ENCODE measurements around the gene ABAT.
A peak's percentile ranks its signal among the peaks of the same experiment; 100 is the strongest.
"Not testable (repeated sequence)": the region's sequence is repeated elsewhere in the genome, so short reads cannot be mapped to it uniquely, and the experiment has no call there.

ABAT gene

DNA sequence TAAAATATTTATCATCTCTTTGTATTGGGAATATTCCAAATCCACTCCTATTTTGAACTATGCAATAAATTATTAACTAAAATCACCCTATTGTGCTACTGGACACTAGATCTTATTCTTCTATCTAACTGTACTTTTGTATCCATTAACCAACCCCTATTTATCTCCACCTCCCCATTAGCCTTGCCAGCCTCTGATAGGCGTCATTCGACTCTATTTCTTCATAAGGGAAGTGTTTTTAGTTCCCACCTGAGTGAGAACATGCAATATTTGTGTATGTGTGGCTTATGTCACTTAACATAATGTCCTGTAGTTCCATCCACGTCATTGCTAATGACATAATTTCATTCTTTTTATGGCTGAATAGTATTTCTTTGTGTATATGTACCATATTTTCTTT lies 99.1 kb downstream of the ABAT start:
- Histone ChIP-seq H3K4me3 (ENCODE audit: low read depth in 1 of 2, low read length in 2 of 2) (no peak overlapping the region), H3K9ac (ENCODE audit: low read depth in 1 of 2, low read length in 2 of 2) (no peak overlapping the region), H3K4me1 (ENCODE audit: control insufficient read depth in 1 of 2, insufficient read depth in 2 of 2, low read length in 2 of 2) (peaks cover 5 to 12% of the 10 kb centered on the region in 2 donors), H3K9me3 (ENCODE audit: control insufficient read depth in 1 of 2, low read length in 2 of 2) (no peaks in the 10 kb centered on the region), H3K27ac (ENCODE audit: low read depth, low read length) (no peak overlapping the region), H3K36me3 (ENCODE audit: control insufficient read depth in 1 of 2, insufficient read depth in 2 of 2, low read length in 2 of 2) (peaks cover 27 to 43% of the 10 kb centered on the region in 2 donors), H3K27me3 (ENCODE audit: control insufficient read depth in 1 of 2, insufficient read depth in 2 of 2, low read length in 2 of 2) (no peaks in the 10 kb centered on the region)

GRCh38 chr16:8774208-8774607 lies 99.8 kb downstream of the ABAT start:
- H3K9ac ChIP-seq (ENCODE audit: low read depth in 1 of 2, low read length in 2 of 2) = no peak overlapping the region
- H3K4me3 ChIP-seq (ENCODE audit: low read depth in 1 of 2, low read length in 2 of 2) = no peak overlapping the region
- peaks cover 27 to 40% of the 10 kb centered on the region in 2 donors for H3K36me3 ChIP-seq (ENCODE audit: control insufficient read depth in 1 of 2, insufficient read depth in 2 of 2, low read length in 2 of 2)
- peaks cover 5 to 12% of the 10 kb centered on the region in 2 donors for H3K4me1 ChIP-seq (ENCODE audit: control insufficient read depth in 1 of 2, insufficient read depth in 2 of 2, low read length in 2 of 2)
- H3K9me3 ChIP-seq (ENCODE audit: control insufficient read depth in 1 of 2, low read length in 2 of 2) = no peaks in the 10 kb centered on the region
- H3K27me3 ChIP-seq (ENCODE audit: control insufficient read depth in 1 of 2, insufficient read depth in 2 of 2, low read length in 2 of 2) = no peaks in the 10 kb centered on the region
- no peak overlapping the region for H3K27ac ChIP-seq (ENCODE audit: low read depth, low read length)

DNA sequence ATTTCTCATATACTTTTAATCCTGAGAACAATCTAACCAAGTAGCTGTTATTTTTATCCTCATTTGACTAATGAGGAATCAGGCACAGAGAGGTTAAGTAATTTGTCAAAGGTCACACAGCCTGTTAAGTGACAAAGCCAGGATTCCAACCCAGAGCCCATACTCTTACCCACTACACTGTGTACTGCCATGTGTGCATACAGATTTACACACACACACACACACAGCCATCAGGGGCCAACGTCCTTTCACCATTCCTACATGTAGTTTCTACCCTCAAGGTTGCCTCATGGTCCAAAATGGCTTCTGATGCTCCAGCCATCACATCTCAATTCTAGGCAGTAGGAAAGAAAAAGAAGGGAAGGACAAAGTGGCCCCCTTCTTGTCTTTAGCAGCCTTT lies 100.9 kb downstream of the ABAT start:
- Histone ChIP-seq H3K27me3 (ENCODE audit: control insufficient read depth in 1 of 2, insufficient read depth in 2 of 2, low read length in 2 of 2) (no peaks in the 10 kb centered on the region), H3K36me3 (ENCODE audit: control insufficient read depth in 1 of 2, insufficient read depth in 2 of 2, low read length in 2 of 2) (peaks cover 32 to 49% of the 10 kb centered on the region in 2 donors), H3K4me1 (ENCODE audit: control insufficient read depth in 1 of 2, insufficient read depth in 2 of 2, low read length in 2 of 2) (peaks cover 5 to 12% of the 10 kb centered on the region in 2 donors), H3K27ac (ENCODE audit: low read depth, low read length) (no peak overlapping the region), H3K4me3 (ENCODE audit: low read depth in 1 of 2, low read length in 2 of 2) (no peak overlapping the region), H3K9ac (ENCODE audit: low read depth in 1 of 2, low read length in 2 of 2) (no peak overlapping the region), H3K9me3 (ENCODE audit: control insufficient read depth in 1 of 2, low read length in 2 of 2) (no peaks in the 10 kb centered on the region)

DNA sequence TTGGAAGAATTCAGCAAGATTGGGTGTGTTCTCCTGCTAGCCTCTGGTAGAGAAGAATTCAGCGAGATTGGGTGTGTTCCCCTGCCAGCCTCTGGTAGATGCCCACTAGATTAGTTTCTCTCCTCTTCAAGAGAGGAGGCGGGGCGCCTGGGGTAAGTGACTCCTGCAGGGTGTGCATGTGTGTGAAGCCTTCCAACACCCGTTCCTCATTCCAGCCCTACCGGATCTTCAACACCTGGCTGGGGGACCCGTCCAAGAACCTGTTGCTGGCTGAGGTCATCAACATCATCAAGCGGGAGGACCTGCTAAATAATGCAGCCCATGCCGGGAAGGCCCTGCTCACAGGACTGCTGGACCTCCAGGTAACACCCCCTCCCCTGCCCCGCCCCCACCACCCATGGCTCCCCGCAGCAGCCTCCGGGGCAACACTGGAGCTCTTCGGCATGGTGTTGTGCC lies 101.7 kb downstream of the ABAT start:
- H3K27ac ChIP-seq (ENCODE audit: low read depth, low read length) = no peak overlapping the region
- H3K4me1 ChIP-seq (ENCODE audit: control insufficient read depth in 1 of 2, insufficient read depth in 2 of 2, low read length in 2 of 2) = peaks cover 5 to 12% of the 10 kb centered on the region in 2 donors
- no peaks in the 10 kb centered on the region for H3K9me3 ChIP-seq (ENCODE audit: control insufficient read depth in 1 of 2, low read length in 2 of 2)
- peaks cover 32 to 55% of the 10 kb centered on the region in 2 donors for H3K36me3 ChIP-seq (ENCODE audit: control insufficient read depth in 1 of 2, insufficient read depth in 2 of 2, low read length in 2 of 2)
- H3K4me3 ChIP-seq (ENCODE audit: low read depth in 1 of 2, low read length in 2 of 2) = no peak overlapping the region
- no peaks in the 10 kb centered on the region for H3K27me3 ChIP-seq (ENCODE audit: control insufficient read depth in 1 of 2, insufficient read depth in 2 of 2, low read length in 2 of 2)
- H3K9ac ChIP-seq (ENCODE audit: low read depth in 1 of 2, low read length in 2 of 2) = no peak overlapping the region

- Histone ChIP-seq H3K9ac (ENCODE audit: low read depth in 1 of 2, low read length in 2 of 2) (no peak overlapping the region), H3K9me3 (ENCODE audit: control insufficient read depth in 1 of 2, low read length in 2 of 2) (no peaks in the 10 kb centered on the region), H3K27me3 (ENCODE audit: control insufficient read depth in 1 of 2, insufficient read depth in 2 of 2, low read length in 2 of 2) (no peaks in the 10 kb centered on the region), H3K36me3 (ENCODE audit: control insufficient read depth in 1 of 2, insufficient read depth in 2 of 2, low read length in 2 of 2) (peaks cover 35 to 51% of the 10 kb centered on the region in 2 donors), H3K27ac (ENCODE audit: low read depth, low read length) (no peak overlapping the region), H3K4me3 (ENCODE audit: low read depth in 1 of 2, low read length in 2 of 2) (no peak overlapping the region), H3K4me1 (ENCODE audit: control insufficient read depth in 1 of 2, insufficient read depth in 2 of 2, low read length in 2 of 2) (peaks cover 5 to 12% of the 10 kb centered on the region in 2 donors)
Measured at GRCh38 chr16:8777217-8777616, 102.8 kb downstream of the ABAT start.

GRCh38 chr16:8781797-8782196 lies 107.4 kb downstream of the ABAT start:
- no peak overlapping the region for H3K4me3 ChIP-seq (ENCODE audit: low read depth in 1 of 2, low read length in 2 of 2)
- no peak overlapping the region for H3K27ac ChIP-seq (ENCODE audit: low read depth, low read length)
- no peaks in the 10 kb centered on the region for H3K27me3 ChIP-seq (ENCODE audit: control insufficient read depth in 1 of 2, insufficient read depth in 2 of 2, low read length in 2 of 2)
- H3K9ac ChIP-seq (ENCODE audit: low read depth in 1 of 2, low read length in 2 of 2) = no peak overlapping the region
- H3K9me3 ChIP-seq (ENCODE audit: control insufficient read depth in 1 of 2, low read length in 2 of 2) = no peaks in the 10 kb centered on the region
- peaks cover 25 to 37% of the 10 kb centered on the region in 2 donors for H3K36me3 ChIP-seq (ENCODE audit: control insufficient read depth in 1 of 2, insufficient read depth in 2 of 2, low read length in 2 of 2)
- no peaks in the 10 kb centered on the region for H3K4me1 ChIP-seq (ENCODE audit: control insufficient read depth in 1 of 2, insufficient read depth in 2 of 2, low read length in 2 of 2)

DNA sequence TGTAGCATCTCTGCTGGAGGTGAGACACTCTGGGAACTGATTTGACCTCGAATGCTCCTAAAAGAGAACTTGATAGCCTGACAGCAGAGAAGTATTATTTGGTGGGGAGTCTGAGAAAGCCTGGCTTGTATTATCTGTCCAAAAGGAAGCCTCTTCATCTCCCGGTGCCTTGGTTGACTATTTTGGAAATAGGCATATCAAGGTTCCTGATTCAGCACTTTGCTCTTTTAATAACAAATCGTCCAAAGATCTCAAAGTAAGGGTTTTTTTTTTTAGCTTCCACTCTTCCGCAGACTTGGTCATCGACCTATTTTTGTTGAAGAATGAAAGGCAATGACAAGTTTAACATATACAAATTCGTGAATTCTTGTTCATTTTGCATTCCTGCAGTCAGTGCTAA lies 108.3 kb downstream of the ABAT start:
- no peak overlapping the region for H3K4me3 ChIP-seq (ENCODE audit: low read depth in 1 of 2, low read length in 2 of 2)
- H3K9ac ChIP-seq (ENCODE audit: low read depth in 1 of 2, low read length in 2 of 2) = no peak overlapping the region
- H3K27ac ChIP-seq (ENCODE audit: low read depth, low read length) = no peak overlapping the region
- H3K4me1 ChIP-seq (ENCODE audit: control insufficient read depth in 1 of 2, insufficient read depth in 2 of 2, low read length in 2 of 2) = no peaks in the 10 kb centered on the region
- peaks cover 19 to 30% of the 10 kb centered on the region in 2 donors for H3K36me3 ChIP-seq (ENCODE audit: control insufficient read depth in 1 of 2, insufficient read depth in 2 of 2, low read length in 2 of 2)
- H3K27me3 ChIP-seq (ENCODE audit: control insufficient read depth in 1 of 2, insufficient read depth in 2 of 2, low read length in 2 of 2) = no peaks in the 10 kb centered on the region
- no peaks in the 10 kb centered on the region for H3K9me3 ChIP-seq (ENCODE audit: control insufficient read depth in 1 of 2, low read length in 2 of 2)

DNA sequence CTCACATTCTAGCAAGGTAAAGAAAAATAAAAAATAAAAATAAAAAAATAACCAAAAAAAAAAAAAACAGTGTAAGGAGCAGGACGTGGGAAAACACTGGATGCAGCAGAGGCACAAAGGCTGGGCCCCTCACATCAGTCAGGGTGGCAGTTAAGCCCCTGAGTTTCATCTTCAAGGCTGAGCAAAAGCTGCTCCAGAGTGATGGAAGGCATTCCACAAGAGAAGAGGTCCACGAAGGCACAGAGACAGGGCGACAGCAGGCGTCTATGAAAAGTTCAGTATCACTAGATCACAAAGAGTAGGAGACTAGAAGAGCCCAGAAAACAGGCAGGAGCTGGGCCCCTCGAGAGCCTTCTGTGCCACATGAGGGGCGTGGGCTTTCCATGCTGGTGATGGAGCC lies 111.0 kb downstream of the ABAT start:
- H3K27me3 ChIP-seq (ENCODE audit: control insufficient read depth in 1 of 2, insufficient read depth in 2 of 2, low read length in 2 of 2) = no peaks in the 10 kb centered on the region

DNA sequence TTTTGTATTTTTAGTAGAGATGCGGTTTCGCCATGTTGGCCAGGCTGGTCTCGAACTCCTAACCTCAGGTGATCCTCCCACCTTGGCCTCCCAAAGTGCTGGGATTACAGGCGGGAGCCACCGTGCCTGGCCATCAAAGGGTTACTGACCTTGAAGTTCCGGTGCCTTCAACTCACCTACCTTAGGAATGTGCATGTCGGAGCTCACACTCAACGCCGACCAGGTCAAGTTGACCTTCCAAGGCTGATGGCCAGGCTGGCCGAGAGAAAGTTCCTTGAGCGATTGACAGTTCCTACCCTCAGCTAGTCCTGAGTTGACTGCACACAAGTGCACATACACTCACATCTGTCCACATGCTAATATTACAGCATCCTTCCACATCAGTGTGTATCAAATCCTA lies 111.9 kb downstream of the ABAT start:
- H3K27me3 ChIP-seq (ENCODE audit: control insufficient read depth in 1 of 2, insufficient read depth in 2 of 2, low read length in 2 of 2); H3K9ac ChIP-seq (ENCODE audit: low read depth in 1 of 2, low read length in 2 of 2); H3K27ac ChIP-seq (ENCODE audit: low read depth, low read length); H3K9me3 ChIP-seq (ENCODE audit: control insufficient read depth in 1 of 2, low read length in 2 of 2); H3K4me3 ChIP-seq (ENCODE audit: low read depth in 1 of 2, low read length in 2 of 2): not testable (repeated sequence)
- peaks cover 10 to 12% of the 10 kb centered on the region in 2 donors for H3K36me3 ChIP-seq (ENCODE audit: control insufficient read depth in 1 of 2, insufficient read depth in 2 of 2, low read length in 2 of 2)
- peaks cover 11 to 17% of the 10 kb centered on the region in 2 donors for H3K4me1 ChIP-seq (ENCODE audit: control insufficient read depth in 1 of 2, insufficient read depth in 2 of 2, low read length in 2 of 2)

More for the DNA sequence above, 111.0 kb downstream of the ABAT start:
- Histone ChIP-seq H3K4me1 (ENCODE audit: control insufficient read depth in 1 of 2, insufficient read depth in 2 of 2, low read length in 2 of 2) (peaks cover 11 to 17% of the 10 kb centered on the region in 2 donors), H3K9ac (ENCODE audit: low read depth in 1 of 2, low read length in 2 of 2) (no peak overlapping the region), H3K9me3 (ENCODE audit: control insufficient read depth in 1 of 2, low read length in 2 of 2) (no peaks in the 10 kb centered on the region), H3K36me3 (ENCODE audit: control insufficient read depth in 1 of 2, insufficient read depth in 2 of 2, low read length in 2 of 2) (peaks cover 10 to 18% of the 10 kb centered on the region in 2 donors), H3K4me3 (ENCODE audit: low read depth in 1 of 2, low read length in 2 of 2) (no peak overlapping the region), H3K27ac (ENCODE audit: low read depth, low read length) (no peak overlapping the region)

DNA sequence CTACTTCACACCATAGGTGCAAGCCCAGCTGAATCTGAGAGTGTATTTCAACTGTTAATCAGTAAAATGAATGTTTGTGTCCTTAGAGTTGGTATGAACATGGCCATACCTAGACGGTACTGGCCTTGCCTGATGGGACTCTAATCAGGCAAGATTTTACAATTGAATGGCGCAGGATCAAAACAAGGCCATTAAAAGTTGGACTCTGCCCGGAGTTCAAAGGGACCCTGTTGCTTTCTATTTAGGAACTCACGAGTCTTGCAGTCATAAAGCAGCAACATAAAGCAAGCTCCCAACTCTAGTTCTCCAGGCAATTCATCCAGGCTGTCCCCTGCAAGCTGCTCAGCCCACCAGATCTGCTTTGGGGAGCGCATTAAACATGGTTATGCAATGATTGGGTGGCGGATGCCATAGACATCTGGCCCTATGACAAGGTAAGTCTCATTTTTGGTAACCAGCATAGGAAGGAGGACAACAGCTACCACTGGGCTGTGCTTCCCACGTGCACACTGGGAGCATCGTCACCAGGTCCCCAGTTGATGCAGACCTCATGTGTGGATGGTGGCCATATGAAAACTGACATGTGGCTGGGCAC lies 114.3 kb downstream of the ABAT start:
- H3K9ac ChIP-seq (ENCODE audit: low read depth in 1 of 2, low read length in 2 of 2) = peak overlapping the region in 1 of 2 donors; percentile 55
- peak overlapping the region; percentile 33 to 63 for H3K4me3 ChIP-seq (ENCODE audit: low read depth in 1 of 2, low read length in 2 of 2)
- peaks cover 0 to 3% of the 10 kb centered on the region in 2 donors for H3K36me3 ChIP-seq (ENCODE audit: control insufficient read depth in 1 of 2, insufficient read depth in 2 of 2, low read length in 2 of 2)
- H3K27ac ChIP-seq (ENCODE audit: low read depth, low read length) = no peak overlapping the region
- peaks cover 11 to 17% of the 10 kb centered on the region in 2 donors for H3K4me1 ChIP-seq (ENCODE audit: control insufficient read depth in 1 of 2, insufficient read depth in 2 of 2, low read length in 2 of 2)
- no peaks in the 10 kb centered on the region for H3K27me3 ChIP-seq (ENCODE audit: control insufficient read depth in 1 of 2, insufficient read depth in 2 of 2, low read length in 2 of 2)
- no peaks in the 10 kb centered on the region for H3K9me3 ChIP-seq (ENCODE audit: control insufficient read depth in 1 of 2, low read length in 2 of 2)

All from duodenal mucosa (tissue), 2 donors.